ENCODE data around the gene FOXR1.

- TF ChIP-seq CTCF (IDR thresholded peaks at IDR 0.05; ENCODE audit: low read depth, low read length) (no peak), POLR2A (IDR thresholded peaks at IDR 0.05; ENCODE audit: extremely low read depth, insufficient read length) (no peak)
Observed at GRCh38 chr11:118973985-118974384, 2.4 kb downstream of the FOXR1 start.
